Gastrocnemius medialis (tissue), 4 donors: ENCODE results near the gene TNIP2. TPM values are rescaled to one million over a fixed set of nuclear protein-coding genes. Genes with fewer than 3 reads are reported as not detected.

Experiments
- ATAC-seq, 2 donors: fragments of 150-250 bp; one replicate each; pipeline ENCODE4 v1.9.1; 2016
- DNase-seq, 2 donors: peaks; one replicate each; pipeline ENCODE4 v3.0.0-alpha.2; 2019
- H3K27ac ChIP-seq, 4 donors: fragments of 200-600 bp; sonication (generic); 1 replicate in 1 of 4; 2 replicates in 3 of 4; pipeline ENCODE4 v1.5.1; 2016 to 2018; ENCODE audit warnings: mild to moderate bottlenecking in 2 of 4, moderate library complexity in 1 of 4
- H3K27me3 ChIP-seq, 3 donors: fragments of 200-600 bp; sonication (generic) in 2 of 3; 1 replicate in 1 of 3; 2 replicates in 2 of 3; pipeline versions ENCODE4 v1.5.1 to v1.6.0; 2016 to 2019; ENCODE audit warnings: mild to moderate bottlenecking in 1 of 3, moderate library complexity in 1 of 3
- H3K36me3 ChIP-seq, 2 donors: fragments of 200-600 bp; sonication (generic) in 1 of 2; one replicate each; pipeline ENCODE4 v1.5.1; 2017 to 2018
- H3K4me1 ChIP-seq, 2 donors: fragments of 200-600 bp; sonication (generic) in 1 of 2; one replicate each; pipeline ENCODE4 v1.5.1; 2016 to 2017; ENCODE audit warnings: mild to moderate bottlenecking in 2 of 2
- H3K4me3 ChIP-seq, 4 donors: fragments of 200-600 bp; sonication (generic) in 3 of 4; 1 replicate in 1 of 4; 2 replicates in 3 of 4; pipeline ENCODE4 v1.5.1; 2016 to 2019; ENCODE audit warnings: mild to moderate bottlenecking in 2 of 4
- H3K9me3 ChIP-seq, 3 donors: fragments of 200-600 bp; sonication (generic) in 2 of 3; 1 replicate in 1 of 3; 2 replicates in 2 of 3; pipeline ENCODE4 v1.5.1; 2016 to 2019
- CTCF ChIP-seq, 5 experiments: fragments of 450-650 bp in 3 of 5; fragments of 200-600 bp in 2 of 5; sonication (generic) in 2 of 5; IDR thresholded peaks in 4 of 5; conservative IDR thresholded peaks in 1 of 5; 1 replicate in 4 of 5; 2 replicates in 1 of 5; pipeline ENCODE4 v1.5.1; 2016 to 2019; ENCODE audit warnings: antibody characterized with exemption in 5 of 5, mild to moderate bottlenecking in 3 of 5, moderate library complexity in 3 of 5
- POLR2A ChIP-seq, 2 donors: fragments of 450-650 bp; IDR thresholded peaks; one replicate each; pipeline ENCODE4 v1.6.1; 2017; ENCODE audit warnings: antibody characterized with exemption in 2 of 2, mild to moderate bottlenecking in 2 of 2, moderate library complexity in 2 of 2
- in situ Hi-C, 4 donors: fragments of 200-750 bp; cut with MboI; loops; one replicate each; pipeline versions ENCODE4 v1.15.0 to v1.8.0; 2017; ENCODE audit warnings: low sequenced_read_pairs in 4 of 4
- intact Hi-C: fragments of 100-400 bp; cut with DNase I; formaldehyde crosslinking; loops from one replicate; pipeline ENCODE4 v1.15.1; 2023; ENCODE audit warnings: low total_unique reads
- total RNA-seq, 4 donors: library from RNA; depleted of rRNA; stranded (reverse); fragments of >200 nt; gene quantifications; one replicate each; pipeline versions ENCODE4 v1.1.0 to v1.2.3, GENCODE V29; 2016

Gene TNIP2
- total RNA-seq, 4 donors from 2014 or later = 36.1 to 81.9 (median 66.5) TPM

GRCh38 chr4:2754848-2755819 lies 1.0 kb downstream of the TNIP2 start:
- peak overlapping the region; percentile 68 to 91 (median 81) for H3K4me3 ChIP-seq
- no peaks in the 10 kb centered on the region for H3K27me3 ChIP-seq
- H3K27ac ChIP-seq = peak overlapping the region; percentile 72 to 87 (median 84)
- intact Hi-C loops (loop anchor here (5.0 to 10.0 kb wide), 3 partner anchors 87 to 490 kb away; partner anchors contain the start of genes ADD1, CFAP99, MXD4 and ZFYVE28), in situ Hi-C loops (loop anchor here in 1 of 4 donors (25.0 kb wide), 1 partner anchor 182 kb away; no protein-coding TSS in a partner anchor)
- TF ChIP-seq CTCF (IDR thresholded peaks at IDR 0.05 in 4 of 5, conservative IDR thresholded peaks at IDR 0.05 in 1 of 5) (no peak), POLR2A (IDR thresholded peaks at IDR 0.05) (no peak)
- no peak for ATAC-seq
- H3K36me3 ChIP-seq = no peaks in the 10 kb centered on the region
- H3K9me3 ChIP-seq = no peaks in the 10 kb centered on the region
- no peak for DNase-seq
- peaks cover 12 to 23% of the 10 kb centered on the region in 2 donors for H3K4me1 ChIP-seq

GRCh38 chr4:2753436-2753835 lies 2.7 kb downstream of the TNIP2 start:
- ATAC-seq = no peak

GRCh38 chr4:2750719-2751605 lies 5.2 kb downstream of the TNIP2 start:
- TF ChIP-seq POLR2A (IDR thresholded peaks at IDR 0.05) (no peak), CTCF (IDR thresholded peaks at IDR 0.05 in 4 of 5, conservative IDR thresholded peaks at IDR 0.05 in 1 of 5) (no peak)
- Histone ChIP-seq H3K36me3 (peaks cover 2 to 19% of the 10 kb centered on the region in 2 donors), H3K27ac (peak overlapping the region; percentile 3 to 67 (median 31)), H3K27me3 (no peaks in the 10 kb centered on the region), H3K4me1 (peaks cover 12 to 19% of the 10 kb centered on the region in 2 donors), H3K9me3 (no peaks in the 10 kb centered on the region), H3K4me3 (no peak overlapping the region)
- DNase-seq (no peak), ATAC-seq (peak in 1 of 2 donors; percentile 46)
- in situ Hi-C loops = loop anchor here in 1 of 4 donors (25.0 kb wide), 1 partner anchor 186 kb away; no protein-coding TSS in a partner anchor
- intact Hi-C loops = loop anchor here (10.0 kb wide), 1 partner anchor 486 kb away; the partner anchor contains the start of gene MXD4

More at GRCh38 chr4:2753436-2753835, 2.7 kb downstream of the TNIP2 start:
- no peaks in the 10 kb centered on the region for H3K27me3 ChIP-seq
- DNase-seq = no peak
- no peak overlapping the region for H3K4me3 ChIP-seq
- no peaks in the 10 kb centered on the region for H3K9me3 ChIP-seq
- no peak for TF ChIP-seq CTCF (IDR thresholded peaks at IDR 0.05 in 4 of 5, conservative IDR thresholded peaks at IDR 0.05 in 1 of 5)
- TF ChIP-seq POLR2A (IDR thresholded peaks at IDR 0.05) = no peak
- in situ Hi-C loops = loop anchor here in 1 of 4 donors (25.0 kb wide), 1 partner anchor 184 kb away; no protein-coding TSS in a partner anchor
- no peaks in the 10 kb centered on the region for H3K36me3 ChIP-seq
- peaks cover 12 to 23% of the 10 kb centered on the region in 2 donors for H3K4me1 ChIP-seq
- intact Hi-C loops = loop anchor here (10.0 kb wide), 1 partner anchor 489 kb away; the partner anchor contains the start of gene MXD4
- peak overlapping the region in 3 of 4 donors; percentile 10 to 34 (median 24) for H3K27ac ChIP-seq
